ENCODE measurements around the gene PALD1. TPM values are rescaled to one million over a fixed set of nuclear protein-coding genes. Genes with fewer than 3 reads are reported as not detected.

The PALD1 gene
- total and polyA plus RNA-seq, 2 of the 4 experiments (the other 2 are of a cell fraction) = 0.12 to 0.18 TPM

DNA sequence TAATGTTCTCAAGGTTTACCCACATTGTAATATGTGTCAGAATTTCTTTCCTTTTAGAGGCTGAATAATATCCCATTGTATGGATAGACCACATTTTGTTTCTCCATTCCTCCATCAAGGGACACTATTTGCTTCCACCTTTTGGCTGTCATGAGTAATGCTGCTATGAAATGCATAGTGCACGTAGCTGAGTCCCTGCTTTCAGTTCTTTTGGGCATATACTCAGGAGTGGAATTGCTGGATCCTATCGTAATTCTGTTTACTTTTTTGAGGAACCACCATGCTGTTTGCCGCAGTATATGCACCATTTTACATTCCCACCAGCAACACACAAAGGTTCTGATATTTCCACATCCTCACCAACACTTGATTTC is 64.0 kb downstream of the PALD1 start:
- dilution Hi-C loops (cut with HindIII; ENCODE audit: low sequenced_read_pairs, unreplicated experiment) (no loop called here), intact Hi-C loops (cut with micrococcal nuclease) (loop anchor here (5.0 kb wide), 1 partner anchor 320 kb away; no protein-coding TSS in a partner anchor), in situ Hi-C loops (cut with MboI; ENCODE audit: low sequenced_read_pairs) (no loop called here)
- Histone ChIP-seq H3K9me3 (ENCODE audit: control insufficient read depth, insufficient read depth, low read length) (no peaks in the 10 kb centered on the region), H2AFZ (replicated peaks; ENCODE audit: low read length, poor library complexity) (no peak overlapping the region), H3K9ac (ENCODE audit: low read depth, low read length) (no peak overlapping the region), H3K36me3 (ENCODE audit: control insufficient read depth, insufficient read depth, low read length) (no peaks in the 10 kb centered on the region), H3K4me3 (ENCODE audit: insufficient read depth, low read depth, low read length) (no peak overlapping the region), H2BK5ac (ENCODE audit: low read depth, low read length, poor library complexity, severe bottlenecking) (no peak overlapping the region), H3K79me1 (ENCODE audit: low read depth in 1 of 2, low read length in 2 of 2) (no peaks in the 10 kb centered on the region), H3K4me1 (ENCODE audit: control insufficient read depth, insufficient read depth, low read length) (no peaks in the 10 kb centered on the region), H3K23ac (ENCODE audit: low read depth, low read length) (no peak overlapping the region), H3K27ac (ENCODE audit: insufficient read depth, low read length) (no peak overlapping the region), H2AK5ac (ENCODE audit: low read depth, low read length) (no peak overlapping the region), H2BK20ac (ENCODE audit: low read depth, low read length) (no peak overlapping the region), H3K9me1 (ENCODE audit: insufficient read depth, low read length) (no peaks in the 10 kb centered on the region), H2BK120ac (ENCODE audit: low read depth, low read length) (no peak overlapping the region), H4K91ac (ENCODE audit: insufficient read depth, low read depth, low read length) (no peak overlapping the region), H3K4me2 (ENCODE audit: low read depth, low read length) (no peak overlapping the region), H4K8ac (ENCODE audit: low read depth in 2 of 2, low read length in 2 of 2) (no peak overlapping the region), H3K27me3 (ENCODE audit: control insufficient read depth, insufficient read depth, low read length) (peaks cover 23% of the 10 kb centered on the region), H3K4ac (ENCODE audit: low read depth, low read length) (no peak overlapping the region), H4K5ac (ENCODE audit: low read depth, low read length) (no peak overlapping the region), H3K14ac (replicated peaks; ENCODE audit: low read depth, low read length) (no peak overlapping the region), H2BK15ac (ENCODE audit: low read depth, low read length) (no peak overlapping the region), H3K18ac (ENCODE audit: low read depth, low read length) (no peak overlapping the region), H4K20me1 (ENCODE audit: insufficient read depth, low read length) (no peaks in the 10 kb centered on the region), H3K56ac (ENCODE audit: extremely low read depth, insufficient read depth, low read length) (no peak overlapping the region), H2AK9ac (replicated peaks; ENCODE audit: low read depth, low read length, poor library complexity) (no peak overlapping the region)
- POLR2A ChIA-PET (ENCODE audit: unreplicated experiment) = no interaction called here
- no TSS peak for BruUV-seq (replicated peaks)
- CTCF ChIA-PET = no interaction called here
- WGBS, 2 experiments (ENCODE audit: extremely low coverage in 2 of 2, insufficient read length in 1 of 2) = no CpG with 5 or more reads among the region's 3 CpGs
- no peak for ATAC-seq (ENCODE audit: low read depth)
- TF ChIP-seq, protein P1, sequence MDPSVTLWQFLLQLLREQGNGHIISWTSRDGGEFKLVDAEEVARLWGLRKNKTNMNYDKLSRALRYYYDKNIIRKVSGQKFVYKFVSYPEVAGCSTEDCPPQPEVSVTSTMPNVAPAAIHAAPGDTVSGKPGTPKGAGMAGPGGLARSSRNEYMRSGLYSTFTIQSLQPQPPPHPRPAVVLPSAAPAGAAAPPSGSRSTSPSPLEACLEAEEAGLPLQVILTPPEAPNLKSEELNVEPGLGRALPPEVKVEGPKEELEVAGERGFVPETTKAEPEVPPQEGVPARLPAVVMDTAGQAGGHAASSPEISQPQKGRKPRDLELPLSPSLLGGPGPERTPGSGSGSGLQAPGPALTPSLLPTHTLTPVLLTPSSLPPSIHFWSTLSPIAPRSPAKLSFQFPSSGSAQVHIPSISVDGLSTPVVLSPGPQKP (IDR thresholded peaks at IDR 0.05; ENCODE audit: borderline replicate concordance, low read depth, low read length) = no peak
- 0 out of 2 replicates have a peak, but pooled peaks have one; percentile 31 for TF ChIP-seq RAD21 (IDR thresholded peaks at IDR 0.05; ENCODE audit: low read length)
- TF ChIP-seq, protein P2, sequence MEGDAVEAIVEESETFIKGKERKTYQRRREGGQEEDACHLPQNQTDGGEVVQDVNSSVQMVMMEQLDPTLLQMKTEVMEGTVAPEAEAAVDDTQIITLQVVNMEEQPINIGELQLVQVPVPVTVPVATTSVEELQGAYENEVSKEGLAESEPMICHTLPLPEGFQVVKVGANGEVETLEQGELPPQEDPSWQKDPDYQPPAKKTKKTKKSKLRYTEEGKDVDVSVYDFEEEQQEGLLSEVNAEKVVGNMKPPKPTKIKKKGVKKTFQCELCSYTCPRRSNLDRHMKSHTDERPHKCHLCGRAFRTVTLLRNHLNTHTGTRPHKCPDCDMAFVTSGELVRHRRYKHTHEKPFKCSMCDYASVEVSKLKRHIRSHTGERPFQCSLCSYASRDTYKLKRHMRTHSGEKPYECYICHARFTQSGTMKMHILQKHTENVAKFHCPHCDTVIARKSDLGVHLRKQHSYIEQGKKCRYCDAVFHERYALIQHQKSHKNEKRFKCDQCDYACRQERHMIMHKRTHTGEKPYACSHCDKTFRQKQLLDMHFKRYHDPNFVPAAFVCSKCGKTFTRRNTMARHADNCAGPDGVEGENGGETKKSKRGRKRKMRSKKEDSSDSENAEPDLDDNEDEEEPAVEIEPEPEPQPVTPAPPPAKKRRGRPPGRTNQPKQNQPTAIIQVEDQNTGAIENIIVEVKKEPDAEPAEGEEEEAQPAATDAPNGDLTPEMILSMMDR (conservative IDR thresholded peaks at IDR 0.05; ENCODE audit: low read depth, low read length) = peak; percentile 33
- peak; percentile 13 for DNase-seq

Measured in IMR-90 (cell line).